ENCODE measurements around the gene GCN1. TPM values are rescaled to one million over a fixed set of nuclear protein-coding genes. Genes with fewer than 3 reads are reported as not detected.

GCN1 gene
- total RNA-seq, 4 donors from 2014 or later = 39.5 to 117 (median 63.7) TPM

DNA sequence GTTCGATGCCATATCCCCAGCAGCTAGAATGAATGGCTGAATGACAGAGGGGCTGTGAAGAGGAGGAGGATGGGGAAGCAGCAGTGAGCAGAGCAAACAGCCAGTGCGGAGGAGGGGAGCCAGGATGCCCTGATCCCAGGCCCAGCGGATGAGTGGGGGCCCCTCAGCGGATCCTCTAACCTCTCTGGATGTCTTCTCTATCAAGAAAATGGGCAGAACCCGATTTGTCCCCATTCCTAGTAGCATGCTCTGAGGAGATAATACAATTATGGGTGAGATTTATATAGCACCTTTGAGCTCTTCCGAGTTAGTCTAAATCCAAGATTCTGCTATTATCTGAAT, 36.4 kb upstream of the GCN1 start:
- DNase-seq = no peak
- whole genome bisulfite sequencing, 2 donors = 28 to 29% methylated on average over 5 of the region's 6 CpGs
- Histone ChIP-seq H3K9me3 (no peaks in the 10 kb centered on the region), H3K27me3 (no peaks in the 10 kb centered on the region), H3K4me3 (peak overlapping the region in 1 of 4 donors; percentile 25), H3K27ac (peak overlapping the region; percentile 74 to 94 (median 84)), H3K4me1 (peaks cover 83 to 99% (median 89%) of the 10 kb centered on the region in 3 donors), H3K36me3 (peaks cover 0 to 10% (median 0%) of the 10 kb centered on the region in 3 donors)
- intact Hi-C loops (cut with DNase I) = no loop called here
- TF ChIP-seq, protein P1, sequence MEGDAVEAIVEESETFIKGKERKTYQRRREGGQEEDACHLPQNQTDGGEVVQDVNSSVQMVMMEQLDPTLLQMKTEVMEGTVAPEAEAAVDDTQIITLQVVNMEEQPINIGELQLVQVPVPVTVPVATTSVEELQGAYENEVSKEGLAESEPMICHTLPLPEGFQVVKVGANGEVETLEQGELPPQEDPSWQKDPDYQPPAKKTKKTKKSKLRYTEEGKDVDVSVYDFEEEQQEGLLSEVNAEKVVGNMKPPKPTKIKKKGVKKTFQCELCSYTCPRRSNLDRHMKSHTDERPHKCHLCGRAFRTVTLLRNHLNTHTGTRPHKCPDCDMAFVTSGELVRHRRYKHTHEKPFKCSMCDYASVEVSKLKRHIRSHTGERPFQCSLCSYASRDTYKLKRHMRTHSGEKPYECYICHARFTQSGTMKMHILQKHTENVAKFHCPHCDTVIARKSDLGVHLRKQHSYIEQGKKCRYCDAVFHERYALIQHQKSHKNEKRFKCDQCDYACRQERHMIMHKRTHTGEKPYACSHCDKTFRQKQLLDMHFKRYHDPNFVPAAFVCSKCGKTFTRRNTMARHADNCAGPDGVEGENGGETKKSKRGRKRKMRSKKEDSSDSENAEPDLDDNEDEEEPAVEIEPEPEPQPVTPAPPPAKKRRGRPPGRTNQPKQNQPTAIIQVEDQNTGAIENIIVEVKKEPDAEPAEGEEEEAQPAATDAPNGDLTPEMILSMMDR (IDR thresholded peaks at IDR 0.05) = no peak
- TF ChIP-seq POLR2A (IDR thresholded peaks at IDR 0.05) = no peak

DNA sequence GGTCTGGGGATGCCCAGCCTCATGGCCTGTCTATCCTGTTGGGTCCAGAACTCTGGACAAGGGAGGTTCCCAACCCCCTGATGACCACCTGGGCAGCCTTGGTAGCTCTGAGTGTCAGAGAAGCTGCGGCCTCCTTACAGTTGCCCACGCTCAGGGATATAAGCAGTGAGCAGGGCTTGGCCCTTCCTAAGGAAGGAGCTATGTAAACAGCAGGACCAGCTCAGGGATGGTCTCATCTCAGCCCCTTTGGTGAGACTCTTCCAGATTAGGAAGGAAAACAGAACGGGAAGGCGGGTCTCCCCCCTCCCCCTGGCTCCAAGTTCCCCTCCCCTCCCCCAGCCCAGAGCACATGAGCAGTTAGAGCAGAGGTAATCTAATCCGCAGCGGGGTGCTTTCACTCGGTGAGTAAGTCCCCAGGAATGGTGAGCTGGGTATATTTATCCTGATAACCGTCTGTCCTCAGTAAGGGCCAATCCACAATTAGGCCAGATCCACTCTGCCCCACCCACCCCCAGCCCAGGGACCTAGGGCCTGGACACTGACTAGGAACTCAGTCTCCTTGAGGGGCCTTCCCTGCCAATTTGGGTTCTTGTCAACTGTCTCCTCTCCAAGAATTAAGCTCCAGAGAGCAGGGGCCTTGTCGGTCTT, 35.9 kb upstream of the GCN1 start:
- no peak for DNase-seq
- peak overlapping the region in 1 of 4 donors; percentile 25 for H3K4me3 ChIP-seq
- TF ChIP-seq, protein P1 (IDR thresholded peaks at IDR 0.05) = no peak
- TF ChIP-seq POLR2A (IDR thresholded peaks at IDR 0.05) = no peak
- peak overlapping the region; percentile 74 to 94 (median 84) for H3K27ac ChIP-seq
- H3K9me3 ChIP-seq = no peaks in the 10 kb centered on the region
- intact Hi-C loops (cut with DNase I) = no loop called here
- 5 to 20% methylated on average over 3 to 6 of the region's 9 CpGs for WGBS, 2 donors
- peaks cover 0 to 14% (median 0%) of the 10 kb centered on the region in 3 donors for H3K36me3 ChIP-seq
- peaks cover 81 to 99% (median 89%) of the 10 kb centered on the region in 3 donors for H3K4me1 ChIP-seq
- no peaks in the 10 kb centered on the region for H3K27me3 ChIP-seq

DNA sequence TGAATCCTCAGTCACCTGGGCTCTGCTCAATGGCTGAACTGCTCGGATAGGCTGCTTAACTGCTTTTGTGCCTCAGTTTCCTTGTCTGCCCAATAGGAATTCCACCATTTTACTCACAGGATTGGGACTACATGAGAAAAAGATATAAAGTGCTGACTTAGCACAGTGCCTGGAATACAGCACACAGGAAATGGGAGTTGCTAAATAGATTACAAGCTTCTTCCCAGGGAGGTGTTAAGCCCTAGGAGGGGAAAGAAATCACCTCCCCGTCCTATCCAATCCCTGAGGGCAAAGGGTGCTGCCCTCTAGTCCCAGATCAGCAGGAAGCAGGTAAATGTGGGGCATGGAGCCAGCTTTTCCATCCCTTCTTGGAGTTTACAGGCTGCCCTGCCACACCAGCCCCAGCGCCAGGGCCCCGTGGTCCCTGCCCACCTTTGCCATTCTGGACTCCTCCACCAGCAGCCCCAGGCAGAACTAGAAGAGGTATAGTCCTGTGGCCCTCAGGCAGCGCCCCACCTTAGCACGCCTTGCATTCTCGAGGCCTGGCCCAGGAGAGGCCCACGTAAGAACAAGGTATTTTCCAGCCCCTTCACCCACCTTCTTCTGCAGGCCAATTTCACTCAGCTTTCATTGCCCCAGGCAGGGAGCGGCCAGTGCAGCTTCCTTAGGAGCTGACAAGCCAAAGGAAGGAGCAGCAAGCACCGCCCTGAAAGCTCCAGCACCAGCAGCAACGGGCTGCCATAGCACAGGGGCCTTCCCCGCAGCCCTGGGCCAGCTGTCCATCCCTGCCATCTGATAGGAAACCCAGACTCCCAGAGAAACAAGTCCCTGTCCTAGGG, 35.2 kb upstream of the GCN1 start:
- Histone ChIP-seq H3K27me3 (no peaks in the 10 kb centered on the region), H3K36me3 (peaks cover 0 to 14% (median 0%) of the 10 kb centered on the region in 3 donors), H3K27ac (peak overlapping the region; percentile 74 to 94 (median 84)), H3K4me3 (peak overlapping the region in 1 of 4 donors; percentile 25), H3K4me1 (peaks cover 81 to 99% (median 89%) of the 10 kb centered on the region in 3 donors), H3K9me3 (no peaks in the 10 kb centered on the region)
- intact Hi-C loops (cut with DNase I) = loop anchor here (2.0 kb wide), 1 partner anchor 35 kb away; the partner anchor contains the start of gene PXN
- WGBS, 2 donors = 25 to 28% methylated on average over 7 to 9 of the region's 12 CpGs
- no peak for DNase-seq
- no peak for TF ChIP-seq POLR2A (IDR thresholded peaks at IDR 0.05)
- TF ChIP-seq, protein P1 (IDR thresholded peaks at IDR 0.05) = no peak

DNA sequence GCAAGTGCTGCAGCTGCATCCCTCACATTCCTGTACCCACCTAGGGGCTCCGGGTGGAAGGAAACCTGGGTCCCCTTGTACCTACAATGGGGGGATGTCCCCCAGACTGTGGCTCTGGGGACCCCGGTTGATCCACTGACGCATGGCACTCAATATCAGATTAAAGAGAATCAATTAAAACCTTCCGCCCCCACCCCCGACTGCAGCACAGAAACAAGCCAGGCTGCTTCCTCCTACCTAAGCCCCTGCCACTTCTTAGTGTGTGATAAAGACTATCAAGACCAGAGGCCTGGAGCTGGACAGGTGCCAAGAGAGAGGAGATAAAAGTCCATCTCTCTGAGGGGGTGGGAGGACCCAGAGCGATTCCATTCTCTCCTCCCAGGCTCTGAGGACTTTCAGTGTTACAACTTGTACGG, 34.6 kb upstream of the GCN1 start:
- peak overlapping the region in 1 of 4 donors; percentile 25 for H3K4me3 ChIP-seq
- intact Hi-C loops (cut with DNase I) = loop anchor here (2.0 kb wide), 1 partner anchor 36 kb away; the partner anchor contains the start of gene PXN

DNA sequence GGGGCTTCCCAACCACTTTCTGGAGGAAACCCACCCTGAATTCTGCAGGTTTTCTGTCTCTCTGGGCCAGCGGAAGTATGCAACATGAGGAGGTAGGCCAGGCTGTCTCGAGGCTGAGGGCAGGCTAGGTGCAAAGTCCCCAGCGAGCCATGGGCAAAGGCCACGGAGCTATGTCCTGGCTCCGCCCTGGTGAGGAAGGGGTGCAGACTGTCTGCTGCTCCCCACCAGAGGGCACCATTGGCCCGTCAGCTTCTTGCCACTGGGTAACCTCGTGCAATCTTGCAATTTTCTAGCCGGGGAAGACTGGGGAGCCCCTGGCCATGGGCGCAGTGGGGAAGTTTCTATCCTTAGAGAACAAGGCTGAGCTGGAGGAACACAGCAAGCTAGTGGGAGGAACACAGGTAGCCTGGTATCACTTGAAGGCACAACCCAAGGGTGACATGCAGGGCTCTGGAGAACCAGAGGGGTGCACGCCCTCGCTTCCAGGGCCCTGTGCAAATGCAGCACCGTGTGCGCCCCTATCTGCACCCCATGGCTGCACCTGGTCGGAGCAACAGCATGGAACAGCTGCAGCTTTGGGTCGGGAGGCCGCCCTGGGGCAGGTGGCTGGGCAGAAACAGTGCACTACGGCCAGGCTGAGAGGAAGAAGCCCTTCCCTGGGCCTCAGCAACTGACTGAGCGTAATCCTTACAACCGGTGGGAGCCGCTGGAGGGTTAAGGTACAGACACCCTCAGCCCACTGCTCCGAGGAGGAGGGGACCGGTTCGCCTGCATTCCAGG, 34.0 kb upstream of the GCN1 start:
- intact Hi-C loops (cut with DNase I) = loop anchor here (2.0 kb wide), 1 partner anchor 36 kb away; the partner anchor contains the start of gene PXN
- peak; percentile 30 for DNase-seq
- TF ChIP-seq, protein P1 (IDR thresholded peaks at IDR 0.05) = peak; percentile 84 to 97 (median 94)
- TF ChIP-seq POLR2A (IDR thresholded peaks at IDR 0.05) = no peak
- Histone ChIP-seq H3K27ac (peak overlapping the region; percentile 74 to 94 (median 84)), H3K4me3 (peak overlapping the region in 1 of 4 donors; percentile 25), H3K27me3 (no peaks in the 10 kb centered on the region), H3K4me1 (peaks cover 72 to 98% (median 88%) of the 10 kb centered on the region in 3 donors), H3K36me3 (peaks cover 0 to 23% (median 6%) of the 10 kb centered on the region in 3 donors), H3K9me3 (no peaks in the 10 kb centered on the region)
- WGBS, 2 donors = 3 to 13% methylated on average over 7 to 8 of the region's 23 CpGs

More for the DNA sequence above, 34.6 kb upstream of the GCN1 start:
- H3K27me3 ChIP-seq = no peaks in the 10 kb centered on the region
- no peak for DNase-seq
- peaks cover 0 to 17% (median 0%) of the 10 kb centered on the region in 3 donors for H3K36me3 ChIP-seq
- H3K9me3 ChIP-seq = no peaks in the 10 kb centered on the region
- WGBS, 2 donors = 22 to 46% methylated on average over 6 to 7 of the region's 7 CpGs
- no peak for TF ChIP-seq POLR2A (IDR thresholded peaks at IDR 0.05)
- peak overlapping the region; percentile 74 to 94 (median 84) for H3K27ac ChIP-seq
- H3K4me1 ChIP-seq = peaks cover 77 to 99% (median 89%) of the 10 kb centered on the region in 3 donors
